OCI-LY3 (cell line): ENCODE results near the gene HAO2.

Source experiments
- EZH2phosphoT487 ChIP-seq: fragments of 200-600 bp; shearing (Covaris generic); IDR thresholded peaks from 2 replicates; pipeline ENCODE4 v1.6.1; 2018; ENCODE audit warnings: antibody characterized with exemption, mixed run types, low read depth
- TF ChIP-seq, protein P1 (sequence below): fragments of 200-600, 300-600 bp; sonication (generic); IDR thresholded peaks from 2 replicates; pipeline ENCODE4 v1.5.1; 2014; ENCODE audit warnings: antibody characterized with exemption, low read length, low read depth

DNA sequence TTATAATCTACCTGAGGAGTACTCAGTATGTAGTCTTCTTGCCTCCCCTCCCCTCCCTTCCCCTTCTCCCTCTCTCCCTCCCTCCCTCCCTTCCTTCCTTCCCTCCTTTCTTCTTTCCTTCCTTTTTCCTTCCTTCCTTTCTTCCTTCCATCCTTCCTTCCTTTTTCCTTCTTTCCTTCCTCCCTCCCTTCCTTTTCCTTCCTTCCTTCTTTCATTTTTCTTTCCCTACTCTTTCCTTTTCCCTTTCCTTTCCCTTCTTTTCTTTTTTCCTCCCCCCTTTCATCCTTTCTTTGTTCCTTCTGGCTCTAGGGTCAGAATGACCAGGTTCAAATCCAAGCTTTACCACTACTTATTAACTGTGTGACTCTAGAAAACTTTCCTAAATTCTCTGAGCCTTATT, 48.5 kb upstream of the HAO2 start:
- no peak for TF ChIP-seq EZH2phosphoT487
- TF ChIP-seq, protein P1, sequence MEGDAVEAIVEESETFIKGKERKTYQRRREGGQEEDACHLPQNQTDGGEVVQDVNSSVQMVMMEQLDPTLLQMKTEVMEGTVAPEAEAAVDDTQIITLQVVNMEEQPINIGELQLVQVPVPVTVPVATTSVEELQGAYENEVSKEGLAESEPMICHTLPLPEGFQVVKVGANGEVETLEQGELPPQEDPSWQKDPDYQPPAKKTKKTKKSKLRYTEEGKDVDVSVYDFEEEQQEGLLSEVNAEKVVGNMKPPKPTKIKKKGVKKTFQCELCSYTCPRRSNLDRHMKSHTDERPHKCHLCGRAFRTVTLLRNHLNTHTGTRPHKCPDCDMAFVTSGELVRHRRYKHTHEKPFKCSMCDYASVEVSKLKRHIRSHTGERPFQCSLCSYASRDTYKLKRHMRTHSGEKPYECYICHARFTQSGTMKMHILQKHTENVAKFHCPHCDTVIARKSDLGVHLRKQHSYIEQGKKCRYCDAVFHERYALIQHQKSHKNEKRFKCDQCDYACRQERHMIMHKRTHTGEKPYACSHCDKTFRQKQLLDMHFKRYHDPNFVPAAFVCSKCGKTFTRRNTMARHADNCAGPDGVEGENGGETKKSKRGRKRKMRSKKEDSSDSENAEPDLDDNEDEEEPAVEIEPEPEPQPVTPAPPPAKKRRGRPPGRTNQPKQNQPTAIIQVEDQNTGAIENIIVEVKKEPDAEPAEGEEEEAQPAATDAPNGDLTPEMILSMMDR, result no peak
